Skin epidermis (tissue), 12 donors: ENCODE measurements around the gene REXO5.

Experiments used
- H3K27ac ChIP-seq, 21 experiments: fragments of 200-600 bp; sonication (generic) in 11 of 21; one replicate each; pipeline ENCODE4 v1.5.0; 2020; ENCODE audit warnings: mild to moderate bottlenecking in 3 of 21, inconsistent platforms in 2 of 21, moderate library complexity in 2 of 21
- H3K4me3 ChIP-seq, 7 experiments: fragments of 200-600 bp; sonication (generic) in 2 of 7; one replicate each; pipeline ENCODE4 v1.5.0; 2020; ENCODE audit warnings: inconsistent platforms in 2 of 7, mild to moderate bottlenecking in 2 of 7, moderate library complexity in 1 of 7

The REXO5 gene

GRCh38 chr16:20866801-20867200 is 60.5 kb downstream of the REXO5 start:
- no peak overlapping the region for H3K4me3 ChIP-seq
- peak overlapping the region in 18 of 21 experiments; percentile 63 to 87 (median 80) for H3K27ac ChIP-seq

GRCh38 chr16:20867585-20867984 is 61.3 kb downstream of the REXO5 start:
- H3K27ac ChIP-seq: peak overlapping the region in 6 of 21 experiments; percentile 2 to 87 (median 75)
- H3K4me3 ChIP-seq: no peak overlapping the region

DNA sequence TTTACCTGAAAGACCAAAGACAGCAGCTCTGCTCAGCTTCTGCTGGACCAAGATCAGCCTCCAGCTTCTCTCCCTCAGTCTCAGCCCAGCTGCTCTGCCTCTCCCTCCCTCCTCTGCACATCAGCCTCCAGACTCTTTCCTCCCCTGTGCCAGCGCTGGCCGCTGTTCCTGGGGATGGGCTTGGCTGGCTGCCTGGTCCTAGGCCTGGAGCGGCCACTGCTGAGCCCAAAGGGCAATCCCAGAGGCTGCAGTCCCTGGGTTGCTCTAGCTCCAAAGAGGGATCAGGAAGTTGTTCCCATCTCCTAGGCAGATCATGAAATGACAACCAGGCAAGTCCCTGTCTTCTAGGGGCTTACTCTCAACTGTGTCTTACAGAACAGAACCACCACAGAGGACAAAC is 62.6 kb downstream of the REXO5 start:
- H3K4me3 ChIP-seq: peak overlapping the region in 1 of 7 experiments; percentile 4
- H3K27ac ChIP-seq: peak overlapping the region in 11 of 21 experiments; percentile 6 to 87 (median 36)

DNA sequence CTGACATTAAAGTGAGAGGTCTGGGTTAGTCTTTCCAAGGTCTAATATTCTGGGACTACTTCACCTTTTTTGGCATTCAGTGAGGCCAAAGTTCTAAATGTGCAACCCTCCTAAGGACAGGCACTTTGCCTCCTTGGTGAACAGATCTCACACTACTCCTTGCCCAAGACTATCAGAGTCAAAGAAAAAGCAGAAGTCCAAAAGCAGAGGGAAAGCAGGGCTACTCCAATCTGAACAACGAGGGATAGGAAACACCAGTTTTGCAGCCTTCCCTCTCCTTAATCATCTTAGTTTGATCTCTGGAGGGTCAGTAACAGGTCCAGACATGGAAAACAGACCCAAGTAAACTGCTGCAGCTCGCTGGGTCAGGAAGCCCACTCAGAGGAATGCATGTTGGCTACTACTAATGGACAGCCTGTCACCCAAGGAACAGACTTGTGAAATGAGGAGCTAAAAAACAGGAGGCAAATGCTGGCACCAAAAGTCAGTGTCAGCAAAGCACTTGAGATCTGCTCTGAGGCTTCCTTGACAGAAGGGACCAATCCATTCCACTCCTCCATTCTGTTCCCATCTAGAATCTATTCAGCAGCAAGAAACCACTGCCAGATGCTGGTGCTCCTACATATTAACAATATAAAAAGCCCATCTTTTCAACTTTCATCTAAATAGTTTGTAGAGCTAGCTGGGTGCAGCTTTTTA is 63.9 kb downstream of the REXO5 start:
- Histone ChIP-seq H3K4me3 (no peak overlapping the region), H3K27ac (peak overlapping the region in 10 of 21 experiments; percentile 8 to 62 (median 28))

- no peak overlapping the region for H3K4me3 ChIP-seq
- H3K27ac ChIP-seq: peak overlapping the region in 6 of 21 experiments; percentile 8 to 62 (median 31)
Observed at GRCh38 chr16:20871258-20871657, 64.9 kb downstream of the REXO5 start.

- H3K4me3 ChIP-seq: no peak overlapping the region
- H3K27ac ChIP-seq: no peak overlapping the region
Observed at GRCh38 chr16:20871941-20872815, 65.9 kb downstream of the REXO5 start.

- Histone ChIP-seq H3K27ac (peak overlapping the region in 10 of 21 experiments; percentile 6 to 76 (median 52)), H3K4me3 (no peak overlapping the region)
Observed at GRCh38 chr16:20873331-20873730, 67.0 kb downstream of the REXO5 start.

- Histone ChIP-seq H3K4me3 (no peak overlapping the region), H3K27ac (peak overlapping the region in 17 of 21 experiments; percentile 6 to 76 (median 45))
Observed at GRCh38 chr16:20874088-20874581, 67.8 kb downstream of the REXO5 start.

- no peak overlapping the region for H3K4me3 ChIP-seq
- H3K27ac ChIP-seq: peak overlapping the region in 3 of 21 experiments; percentile 61 to 76 (median 64)
Observed at GRCh38 chr16:20875355-20875650, 69.0 kb downstream of the REXO5 start.

DNA sequence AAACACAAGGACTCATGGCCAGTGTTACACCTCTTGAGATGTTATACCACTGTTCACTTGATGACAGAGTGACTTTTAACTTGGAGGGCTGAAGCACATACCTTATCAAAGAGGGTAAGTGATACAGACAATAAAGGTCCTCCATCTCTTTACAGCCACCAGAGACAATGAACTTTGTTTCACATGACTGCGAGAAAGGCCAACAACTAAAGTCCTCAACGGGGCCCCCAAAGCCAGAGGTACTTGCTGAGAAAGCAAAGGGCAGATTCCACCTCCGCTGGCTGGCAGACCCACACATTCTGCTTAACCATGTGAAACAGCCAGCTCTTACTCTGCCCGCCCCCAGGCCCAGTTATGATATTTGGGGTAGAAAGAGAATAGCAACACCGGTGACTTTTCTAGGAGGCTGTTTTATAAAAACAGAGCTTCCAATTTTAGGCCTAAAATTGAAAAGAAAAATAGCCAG is 72.4 kb downstream of the REXO5 start:
- no peak overlapping the region for H3K4me3 ChIP-seq
- H3K27ac ChIP-seq: peak overlapping the region in 14 of 21 experiments; percentile 1 to 69 (median 42)

- Histone ChIP-seq H3K27ac (peak overlapping the region in 13 of 21 experiments; percentile 1 to 63 (median 32)), H3K4me3 (no peak overlapping the region)
Observed at GRCh38 chr16:20879175-20880040, 73.1 kb downstream of the REXO5 start.

GRCh38 chr16:20880867-20881502 is 74.7 kb downstream of the REXO5 start:
- Histone ChIP-seq H3K27ac (peak overlapping the region in 2 of 21 experiments; percentile 1 to 11), H3K4me3 (no peak overlapping the region)

- no peak overlapping the region for H3K4me3 ChIP-seq
- no peak overlapping the region for H3K27ac ChIP-seq
Observed at GRCh38 chr16:20881503-20881878, 75.2 kb downstream of the REXO5 start.

GRCh38 chr16:20883554-20884239 is 77.4 kb downstream of the REXO5 start:
- no peak overlapping the region for H3K4me3 ChIP-seq
- peak overlapping the region in 1 of 21 experiments; percentile 27 for H3K27ac ChIP-seq

DNA sequence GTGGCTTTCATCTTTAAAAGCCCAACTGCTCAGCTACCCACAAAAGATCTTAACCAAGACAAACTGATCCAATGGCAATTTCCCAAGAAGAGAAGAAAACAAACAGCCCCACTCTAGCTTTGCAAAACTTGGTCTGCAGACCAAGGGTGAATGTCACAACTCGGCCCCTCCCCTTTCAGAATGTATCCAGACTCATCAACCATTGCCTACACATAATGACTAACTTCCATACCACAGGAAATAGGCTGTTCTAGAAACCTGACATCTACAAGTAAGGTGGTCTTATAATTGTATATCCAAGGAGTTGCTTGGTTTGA is 77.9 kb downstream of the REXO5 start:
- H3K27ac ChIP-seq: peak overlapping the region in 2 of 21 experiments; percentile 26 to 27

DNA sequence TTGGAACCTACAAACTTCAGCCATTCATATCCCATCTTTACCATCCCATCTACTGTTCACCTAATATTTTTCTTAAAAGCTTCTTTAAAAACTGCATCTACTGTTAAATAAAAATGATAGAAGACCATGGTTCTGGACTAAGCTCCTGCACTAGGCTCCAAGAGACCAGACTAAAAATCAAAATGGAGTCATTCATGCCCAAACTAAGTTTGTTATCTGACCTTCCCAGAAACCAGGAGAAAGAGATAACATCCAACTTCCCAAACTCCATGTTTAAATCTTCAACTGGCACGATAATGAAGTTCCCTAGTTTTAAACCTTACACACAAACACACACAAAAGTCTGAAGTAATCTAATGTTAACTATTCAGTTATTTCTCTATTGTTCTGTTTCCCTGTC is 80.0 kb downstream of the REXO5 start:
- Histone ChIP-seq H3K27ac (no peak overlapping the region), H3K4me3 (no peak overlapping the region)

More for the DNA sequence above, 77.9 kb downstream of the REXO5 start:
- no peak overlapping the region for H3K4me3 ChIP-seq

DNA sequence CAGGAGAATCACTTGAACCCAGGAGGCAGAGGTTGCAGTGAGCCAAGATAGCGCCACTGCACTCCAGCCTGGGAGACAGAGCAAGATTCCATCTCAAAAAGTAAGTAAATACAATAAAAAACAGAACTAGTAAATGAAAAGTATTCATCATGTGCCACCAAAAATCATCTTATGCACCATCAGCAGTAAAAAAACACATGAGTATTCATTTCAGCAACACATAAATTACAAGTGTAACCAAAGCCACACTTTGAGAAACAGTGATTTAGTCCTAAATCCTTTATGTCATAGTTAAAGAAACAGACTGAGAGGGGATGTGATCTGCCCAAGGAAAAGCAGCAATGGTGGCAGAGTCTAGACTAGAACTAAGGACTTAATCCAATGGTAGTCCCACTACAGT is 80.9 kb downstream of the REXO5 start:
- no peak overlapping the region for H3K27ac ChIP-seq

GRCh38 chr16:20889625-20890275 is 83.4 kb downstream of the REXO5 start:
- Histone ChIP-seq H3K4me3 (no peak overlapping the region), H3K27ac (no peak overlapping the region)

More for the DNA sequence above, 80.9 kb downstream of the REXO5 start:
- H3K4me3 ChIP-seq: no peak overlapping the region
